GM19193 (cell line): Measurements from ENCODE around the gene ATP2B3.

ENCODE experiments used
- POLR2A ChIP-seq: IDR thresholded peaks from 4 replicates; pipeline ENCODE4 v1.6.1; 2011; ENCODE audit not compliant: insufficient read depth, insufficient read length; ENCODE audit errors: extremely low read depth

Gene ATP2B3

GRCh38 chrX:153599192-153600031 is 82.0 kb downstream of the ATP2B3 start:
- no peak for TF ChIP-seq POLR2A

- TF ChIP-seq POLR2A: no peak
Observed at GRCh38 chrX:153600032-153600373, 82.6 kb downstream of the ATP2B3 start.

- TF ChIP-seq POLR2A: no peak
Observed at GRCh38 chrX:153600921-153601320, 83.5 kb downstream of the ATP2B3 start.

- no peak for TF ChIP-seq POLR2A
Observed at GRCh38 chrX:153601511-153602110, 84.2 kb downstream of the ATP2B3 start.

- no peak for TF ChIP-seq POLR2A
Observed at GRCh38 chrX:153602601-153603000, 85.2 kb downstream of the ATP2B3 start.

- TF ChIP-seq POLR2A: no peak
Observed at GRCh38 chrX:153603131-153603656, 85.8 kb downstream of the ATP2B3 start.

GRCh38 chrX:153606503-153606902 is 89.1 kb downstream of the ATP2B3 start:
- no peak for TF ChIP-seq POLR2A

- TF ChIP-seq POLR2A: no peak
Observed at GRCh38 chrX:153608376-153608775, 90.9 kb downstream of the ATP2B3 start.

- no peak for TF ChIP-seq POLR2A
Observed at GRCh38 chrX:153608806-153609205, 91.4 kb downstream of the ATP2B3 start.

- no peak for TF ChIP-seq POLR2A
Observed at GRCh38 chrX:153609917-153610835, 92.7 kb downstream of the ATP2B3 start.

- TF ChIP-seq POLR2A: no peak
Observed at GRCh38 chrX:153610836-153611213, 93.4 kb downstream of the ATP2B3 start.

GRCh38 chrX:153611298-153612095 is 94.1 kb downstream of the ATP2B3 start:
- no peak for TF ChIP-seq POLR2A

GRCh38 chrX:153612413-153612812 is 95.0 kb downstream of the ATP2B3 start:
- no peak for TF ChIP-seq POLR2A

- TF ChIP-seq POLR2A: no peak
Observed at GRCh38 chrX:153614818-153615217, 97.4 kb downstream of the ATP2B3 start.
